GM08714 (cell line): ENCODE results near the gene NR1D2.

ENCODE experiments used
- H3K4me3 ChIP-seq: fragments of 200-500 bp; sonication (Bioruptor generic); 2 replicates; pipeline ENCODE4 v1.5.1; 2014; ENCODE audit warnings: mild to moderate bottlenecking, low read length, inconsistent platforms
- ZNF274 ChIP-seq: IDR thresholded peaks from 2 replicates; pipeline ENCODE4 v1.6.1; 2012; ENCODE audit warnings: mild to moderate bottlenecking, low read depth, low read length

Gene NR1D2

DNA sequence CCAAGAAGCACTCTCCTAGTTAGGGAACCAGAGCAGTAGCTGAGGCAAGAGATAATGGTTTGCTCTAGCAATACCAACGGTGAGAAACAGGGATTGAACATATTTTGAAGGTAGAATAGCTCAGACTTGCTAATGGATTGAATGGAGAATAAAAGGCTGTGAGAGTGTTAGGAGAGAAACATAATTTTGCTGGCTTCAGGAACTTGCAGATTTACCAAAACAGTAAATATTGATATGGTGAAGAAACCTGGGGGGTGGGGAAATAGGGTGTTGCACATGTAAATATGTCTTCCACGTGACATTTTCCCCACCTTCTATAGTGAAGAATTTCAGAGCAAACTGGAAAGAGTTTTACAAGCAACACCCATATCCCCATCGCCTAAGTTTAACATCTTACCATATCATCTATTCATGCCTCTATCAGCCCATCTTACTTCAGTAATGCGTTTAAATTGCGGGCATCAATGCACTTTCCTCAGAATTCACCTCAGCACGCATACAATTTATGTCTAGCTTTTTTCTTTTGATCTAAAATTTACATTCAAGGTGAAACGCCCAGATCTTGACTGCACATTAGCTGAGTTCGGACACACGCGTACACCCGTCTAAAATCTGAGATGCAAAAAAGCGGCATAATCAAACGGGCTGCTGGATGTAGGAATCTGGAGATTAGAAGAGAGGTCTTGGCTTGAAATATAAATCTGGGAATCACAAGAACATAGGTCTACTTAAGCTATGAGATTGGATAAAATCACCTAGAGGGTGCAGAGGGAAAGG, 891 bp upstream of the NR1D2 start:
- H3K4me3 ChIP-seq = peak overlapping the region; percentile 81
- no peak for TF ChIP-seq ZNF274

DNA sequence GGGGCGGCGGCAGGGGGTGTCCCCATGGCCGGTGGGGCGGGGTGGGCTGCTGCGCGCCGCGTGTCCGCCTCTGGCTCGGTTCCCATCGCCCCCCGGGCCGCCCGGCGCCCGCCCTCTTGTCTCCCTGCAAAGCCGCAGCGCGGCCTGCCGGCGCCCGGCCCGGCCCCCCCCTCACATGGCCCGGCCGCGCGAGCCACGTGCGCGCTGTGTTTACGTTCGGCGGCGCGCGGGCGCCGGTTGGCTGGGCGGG, 502 bp downstream of the NR1D2 start:
- no peak for TF ChIP-seq ZNF274

DNA sequence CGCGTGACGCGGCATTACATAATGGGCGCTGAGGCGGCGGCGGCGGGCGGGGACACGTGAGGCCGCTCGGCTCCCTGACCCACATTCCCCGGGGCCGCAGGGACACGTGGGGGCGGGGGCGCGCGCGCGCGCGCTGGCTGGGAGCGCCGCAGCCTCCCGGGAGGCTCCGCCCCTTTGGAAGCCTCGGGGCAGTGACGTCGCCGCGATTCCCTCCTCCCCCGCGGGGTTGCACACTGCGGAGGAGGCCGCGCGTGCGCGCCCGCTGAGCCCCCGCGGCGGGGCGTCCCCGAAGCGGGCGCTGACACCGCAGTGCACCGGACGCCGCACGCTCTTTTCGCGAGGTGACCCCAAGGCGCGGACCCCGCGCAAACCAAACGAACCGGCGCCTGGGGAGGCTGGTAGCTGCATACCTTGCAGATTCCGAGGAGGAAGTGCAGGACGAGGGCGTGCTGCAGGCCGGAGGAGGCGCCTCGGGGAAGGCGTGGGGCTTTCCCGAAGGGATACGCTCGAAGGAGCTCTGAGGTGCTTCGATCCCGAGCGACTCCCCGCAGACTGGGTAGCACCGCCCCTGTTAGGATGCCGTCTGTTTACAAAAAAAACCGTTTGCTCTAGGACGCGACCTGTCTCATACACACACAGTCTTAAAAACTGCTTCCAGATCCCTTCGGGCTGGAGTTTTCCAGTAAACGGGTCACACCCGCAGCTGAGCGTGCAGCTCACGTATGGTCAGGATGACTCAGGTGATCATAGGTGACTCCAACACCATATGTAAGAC, 1.0 kb downstream of the NR1D2 start:
- H3K4me3 ChIP-seq = peak overlapping the region; percentile 86
- TF ChIP-seq ZNF274 = no peak

More for the DNA sequence above, 502 bp downstream of the NR1D2 start:
- H3K4me3 ChIP-seq = peak overlapping the region; percentile 74

DNA sequence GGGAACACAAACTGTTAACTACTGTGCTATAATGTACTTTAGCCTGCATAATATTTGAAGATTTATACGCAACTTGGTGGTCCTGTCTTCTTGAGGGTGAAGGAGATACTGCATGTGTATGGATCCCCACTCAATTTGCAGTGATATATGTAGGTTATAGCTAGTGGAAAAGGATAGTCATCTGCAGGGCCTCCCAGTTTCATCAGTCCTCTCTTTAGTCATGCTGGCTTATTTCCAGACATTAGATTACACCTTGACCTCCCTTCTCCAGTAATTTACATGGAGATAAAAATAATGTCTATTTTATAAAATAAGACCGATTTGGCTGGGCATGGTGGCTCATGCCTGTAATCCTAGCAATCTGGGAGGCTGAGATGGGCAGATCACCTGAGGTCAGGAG, 3.7 kb downstream of the NR1D2 start:
- no peak overlapping the region for H3K4me3 ChIP-seq

DNA sequence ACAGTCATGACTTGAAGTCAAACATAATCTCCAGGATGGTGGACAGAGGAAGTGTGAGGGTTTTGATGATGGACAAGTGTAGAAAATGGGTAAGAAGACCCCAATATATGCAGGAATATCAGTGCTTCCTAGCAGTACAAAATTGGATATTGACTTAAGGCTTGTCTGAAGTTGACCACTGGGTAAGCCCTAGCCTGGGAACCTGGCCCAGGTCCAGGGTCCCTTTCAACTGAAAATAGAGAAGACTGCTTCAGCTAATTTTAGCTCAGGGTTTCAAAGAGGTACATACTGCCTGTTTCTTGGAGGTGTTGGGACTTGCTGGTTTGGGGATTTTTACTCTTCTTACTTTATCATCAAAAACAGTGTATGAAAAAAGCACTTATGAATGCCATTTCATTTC, 4.7 kb downstream of the NR1D2 start:
- TF ChIP-seq ZNF274 = no peak
- peak overlapping the region; percentile 30; the same call in 1 of the 2 replicates for H3K4me3 ChIP-seq

More for the DNA sequence above, 3.7 kb downstream of the NR1D2 start:
- no peak for TF ChIP-seq ZNF274

DNA sequence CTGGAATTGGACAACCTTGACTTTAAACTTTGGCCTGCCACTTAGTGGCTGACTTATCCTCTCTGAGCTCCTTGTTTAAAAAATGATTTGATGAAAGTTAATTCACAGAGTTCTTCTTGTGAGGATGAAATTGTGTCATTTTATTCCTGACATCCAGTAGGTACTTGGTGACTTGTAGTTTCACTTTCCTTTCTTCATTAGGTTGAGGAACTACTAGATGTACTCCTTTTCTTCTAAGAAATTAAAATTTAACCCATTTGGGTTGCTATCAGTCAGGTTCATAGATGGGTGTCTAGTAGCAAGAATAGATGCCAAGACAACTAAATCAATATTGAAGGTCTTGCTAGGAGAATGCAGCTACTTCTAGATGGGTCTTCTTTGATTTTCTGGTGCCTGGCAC, 5.2 kb downstream of the NR1D2 start:
- no peak overlapping the region; the same call in 1 of the 2 replicates for H3K4me3 ChIP-seq
- TF ChIP-seq ZNF274 = no peak

DNA sequence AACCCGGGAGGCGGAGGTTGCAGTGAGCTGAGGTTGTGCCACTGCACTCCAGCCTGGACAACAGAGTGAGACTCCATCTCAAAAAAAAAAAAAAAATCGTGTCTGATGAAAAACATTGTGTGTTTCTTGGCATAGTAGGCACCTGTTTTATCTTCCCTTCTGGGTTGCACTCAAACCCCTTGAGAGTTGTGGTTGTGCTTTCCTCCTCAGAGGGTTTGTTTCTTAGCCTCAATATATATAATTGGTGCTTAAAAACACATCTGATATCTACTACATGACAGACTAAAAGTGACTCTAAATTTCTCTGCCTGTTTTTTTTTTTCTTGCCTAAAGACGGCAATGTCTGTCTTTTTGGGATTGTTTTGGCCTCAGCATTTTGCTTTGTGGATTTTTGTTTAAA, 7.6 kb downstream of the NR1D2 start:
- H3K4me3 ChIP-seq = no peak overlapping the region; the same call in 1 of the 2 replicates
- TF ChIP-seq ZNF274 = no peak

DNA sequence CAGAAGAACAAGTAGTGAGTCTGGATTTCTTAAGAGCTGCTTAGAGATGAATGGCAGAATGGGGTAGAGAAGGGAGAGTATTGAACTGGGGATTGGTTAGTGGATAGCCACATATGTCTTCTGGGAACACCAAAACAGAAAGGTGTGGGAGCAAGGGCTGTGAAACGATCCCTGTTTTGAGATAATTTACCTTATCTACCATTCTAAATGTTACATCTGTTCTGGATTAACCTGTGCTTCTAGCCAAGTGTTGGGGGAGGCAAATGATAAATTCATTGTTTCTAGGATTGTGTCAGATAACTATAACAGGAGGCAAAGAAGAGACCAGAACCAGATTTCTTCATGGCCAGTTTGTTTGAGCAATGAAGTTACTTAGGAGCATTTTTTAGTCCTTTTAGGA, 8.4 kb downstream of the NR1D2 start:
- H3K4me3 ChIP-seq = no peak overlapping the region
- no peak for TF ChIP-seq ZNF274

DNA sequence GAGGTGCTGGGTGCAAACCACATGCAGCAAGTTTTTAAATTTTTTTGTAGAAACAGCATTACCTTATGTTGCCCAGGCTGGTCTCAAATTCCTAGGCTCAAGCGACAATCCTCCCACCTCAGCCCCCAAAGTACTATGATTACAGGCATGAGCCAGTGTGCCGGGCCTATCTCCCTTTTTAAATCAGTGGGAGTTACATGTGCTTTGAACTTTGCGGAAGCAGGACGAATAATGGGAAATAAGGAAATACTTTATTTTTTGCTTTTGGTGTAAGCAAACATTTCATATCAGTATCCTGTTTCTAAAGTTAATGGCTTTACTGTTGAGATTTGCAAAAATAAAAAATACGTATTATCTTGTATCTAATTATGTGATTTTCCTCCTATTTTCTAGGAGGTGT, 9.1 kb downstream of the NR1D2 start:
- TF ChIP-seq ZNF274 = no peak
- no peak overlapping the region for H3K4me3 ChIP-seq

DNA sequence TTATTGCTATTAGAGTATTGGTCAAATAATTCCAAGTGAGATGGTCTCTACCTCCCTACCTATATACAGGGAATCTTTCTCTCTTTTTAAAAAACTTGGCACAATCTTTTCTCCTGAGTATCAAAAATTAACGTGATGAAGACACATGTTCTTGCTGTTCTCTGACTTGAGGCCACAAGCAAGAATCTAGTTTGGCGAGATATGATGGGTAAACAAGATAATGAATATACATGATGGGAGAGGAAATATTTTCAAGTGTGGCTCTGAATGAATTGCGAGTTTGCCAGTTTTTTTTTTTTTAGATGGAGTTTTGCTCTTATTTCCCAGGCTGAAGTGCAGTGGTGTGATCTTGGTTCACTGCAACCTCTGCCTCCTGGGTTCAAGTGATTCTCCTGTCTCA, 11.6 kb downstream of the NR1D2 start:
- TF ChIP-seq ZNF274 = no peak
- no peak overlapping the region for H3K4me3 ChIP-seq

DNA sequence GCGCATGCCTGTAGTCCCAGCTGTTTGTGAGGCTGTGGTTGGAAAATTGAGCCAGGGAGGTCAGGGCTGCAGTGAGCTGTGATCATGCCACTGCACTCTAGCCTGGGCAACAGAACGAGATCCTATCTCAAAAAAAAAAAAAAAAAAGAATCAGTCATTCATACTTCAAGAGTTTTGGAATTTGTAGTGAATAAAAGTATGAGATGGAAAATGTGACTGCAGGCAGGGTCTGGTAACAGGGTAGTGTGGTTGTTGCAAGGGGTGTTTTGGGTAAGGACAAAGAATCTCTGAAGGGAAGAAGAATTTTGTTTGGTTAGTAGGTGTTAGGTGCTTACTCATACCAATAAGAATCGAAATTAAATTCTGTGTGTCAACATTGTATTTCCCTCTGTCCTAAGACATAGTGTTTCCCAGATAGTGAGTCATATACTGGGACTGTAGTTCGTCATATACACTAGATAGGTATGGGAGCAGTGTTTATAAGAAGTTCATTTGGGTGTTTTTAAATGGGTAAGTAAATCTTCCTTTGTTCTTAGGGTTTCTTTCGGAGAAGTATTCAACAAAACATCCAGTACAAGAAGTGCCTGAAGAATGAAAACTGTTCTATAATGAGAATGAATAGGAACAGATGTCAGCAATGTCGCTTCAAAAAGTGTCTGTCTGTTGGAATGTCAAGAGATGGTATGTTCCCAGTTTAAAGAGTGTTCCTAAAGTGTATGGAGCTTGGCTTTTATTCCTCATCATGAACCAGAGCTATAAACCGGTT, 14.2 kb downstream of the NR1D2 start:
- TF ChIP-seq ZNF274 = no peak
- H3K4me3 ChIP-seq = no peak overlapping the region

DNA sequence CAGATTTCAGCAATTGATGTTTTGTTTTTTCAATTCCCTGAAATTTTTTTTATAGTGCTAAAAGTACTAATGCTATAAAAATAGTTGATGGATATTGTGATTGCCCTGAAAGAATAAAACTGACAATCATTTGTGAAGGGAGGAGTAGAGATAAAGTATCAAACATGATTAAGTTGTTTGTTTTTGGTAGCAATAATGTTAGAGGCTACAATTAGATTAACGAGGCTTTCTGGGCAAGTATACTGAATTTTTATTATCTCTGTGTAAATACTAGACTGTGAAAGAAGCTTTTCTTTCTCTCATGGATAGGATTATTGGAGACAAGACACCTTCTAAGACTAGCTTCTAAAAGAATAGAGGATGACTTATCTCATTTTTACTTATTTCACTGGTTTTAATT, 15.6 kb downstream of the NR1D2 start:
- TF ChIP-seq ZNF274 = no peak
- H3K4me3 ChIP-seq = no peak overlapping the region

DNA sequence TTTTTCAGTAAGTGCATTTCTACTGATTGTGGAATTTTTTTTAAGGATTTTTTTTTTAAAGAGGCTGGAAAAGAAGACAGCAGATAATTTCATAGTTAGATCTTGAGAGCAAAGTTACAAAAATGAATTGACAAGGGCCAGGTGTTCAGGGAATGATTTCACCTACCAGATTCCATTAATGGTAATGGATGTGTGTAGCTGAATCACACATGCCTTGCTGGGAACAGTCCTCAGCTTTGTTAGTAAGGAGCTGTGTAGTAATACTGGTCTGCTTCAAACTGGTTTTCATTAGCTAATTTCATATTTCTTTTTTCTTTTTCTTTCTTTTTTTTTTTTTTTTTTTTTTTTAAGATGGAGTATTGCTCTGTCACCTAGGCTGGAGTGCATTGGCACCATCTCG, 16.0 kb downstream of the NR1D2 start:
- no peak overlapping the region for H3K4me3 ChIP-seq
- TF ChIP-seq ZNF274 = no peak

DNA sequence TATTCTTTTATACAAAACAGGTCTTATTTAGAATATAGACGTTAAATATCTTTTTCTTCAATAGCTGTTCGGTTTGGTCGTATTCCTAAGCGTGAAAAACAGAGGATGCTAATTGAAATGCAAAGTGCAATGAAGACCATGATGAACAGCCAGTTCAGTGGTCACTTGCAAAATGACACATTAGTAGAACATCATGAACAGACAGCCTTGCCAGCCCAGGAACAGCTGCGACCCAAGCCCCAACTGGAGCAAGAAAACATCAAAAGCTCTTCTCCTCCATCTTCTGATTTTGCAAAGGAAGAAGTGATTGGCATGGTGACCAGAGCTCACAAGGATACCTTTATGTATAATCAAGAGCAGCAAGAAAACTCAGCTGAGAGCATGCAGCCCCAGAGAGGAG, 16.8 kb downstream of the NR1D2 start:
- no peak overlapping the region for H3K4me3 ChIP-seq
- TF ChIP-seq ZNF274 = no peak
